GM21529 (cell line): ENCODE measurements around the gene LAMC1.

Experiments
- ATAC-seq: cut with Tn5 transposase; IDR thresholded peaks from one replicate; pipeline ENCODE4 v1.9.1; 2021; ENCODE audit not compliant: unreplicated experiment

Gene LAMC1

GRCh38 chr1:183103147-183103546 lies 79.9 kb downstream of the LAMC1 start:
- no peak for ATAC-seq

GRCh38 chr1:183103577-183103976 lies 80.4 kb downstream of the LAMC1 start:
- ATAC-seq: no peak

- ATAC-seq: no peak
Measured at GRCh38 chr1:183105449-183105848, 82.2 kb downstream of the LAMC1 start.

DNA sequence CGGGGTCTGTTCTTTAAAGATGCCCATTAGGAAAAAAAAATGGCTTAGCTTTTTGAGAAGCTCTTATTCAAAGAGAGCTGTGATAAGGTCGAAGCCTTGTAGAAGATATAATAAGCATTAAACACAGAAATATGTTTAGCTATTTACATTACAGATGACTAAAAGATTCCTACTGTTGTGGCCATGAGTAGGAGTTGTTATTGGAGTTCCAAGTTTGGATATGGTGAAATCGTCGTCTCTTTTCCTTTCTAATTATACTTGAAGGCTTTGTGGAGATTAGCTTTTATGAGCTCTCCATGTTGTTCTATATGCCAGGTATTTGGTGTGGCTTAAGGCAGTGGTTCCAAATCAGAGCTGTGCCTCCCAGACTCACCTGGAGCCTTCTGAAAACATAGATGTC lies 82.9 kb downstream of the LAMC1 start:
- no peak for ATAC-seq

GRCh38 chr1:183106746-183107145 lies 83.5 kb downstream of the LAMC1 start:
- no peak for ATAC-seq

DNA sequence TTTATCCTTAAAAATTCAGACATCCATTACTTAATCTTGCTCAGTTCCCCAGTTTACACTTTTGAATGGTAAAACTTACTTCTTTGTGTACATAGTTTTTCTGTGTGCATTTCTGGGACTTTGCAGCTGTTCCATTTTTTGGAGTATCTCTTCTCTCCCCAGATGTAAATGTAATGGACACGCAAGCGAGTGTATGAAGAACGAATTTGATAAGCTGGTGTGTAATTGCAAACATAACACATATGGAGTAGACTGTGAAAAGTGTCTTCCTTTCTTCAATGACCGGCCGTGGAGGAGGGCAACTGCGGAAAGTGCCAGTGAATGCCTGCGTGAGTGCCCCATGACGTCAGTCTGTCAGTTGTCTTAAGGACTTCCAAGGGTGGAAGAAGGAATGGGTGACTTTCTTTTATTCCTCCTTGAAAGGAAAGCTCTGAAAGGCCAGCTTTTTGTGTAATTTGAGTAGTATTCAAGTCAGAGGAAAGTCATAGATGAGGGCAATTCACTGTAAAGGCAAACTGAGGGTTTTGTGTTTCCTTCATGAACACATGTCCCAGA lies 87.2 kb downstream of the LAMC1 start:
- ATAC-seq: no peak

DNA sequence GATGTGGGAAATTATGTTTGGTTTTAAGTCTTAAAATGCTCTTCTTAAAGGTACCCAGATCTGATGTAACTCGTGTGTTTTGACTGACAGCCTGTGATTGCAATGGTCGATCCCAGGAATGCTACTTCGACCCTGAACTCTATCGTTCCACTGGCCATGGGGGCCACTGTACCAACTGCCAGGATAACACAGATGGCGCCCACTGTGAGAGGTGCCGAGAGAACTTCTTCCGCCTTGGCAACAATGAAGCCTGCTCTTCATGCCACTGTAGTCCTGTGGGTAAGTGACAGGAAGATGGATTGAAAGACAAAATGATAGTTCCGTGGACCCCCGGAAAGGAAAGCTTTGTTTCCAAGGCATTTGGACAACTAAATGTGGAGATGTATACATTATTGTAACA lies 91.2 kb downstream of the LAMC1 start:
- no peak for ATAC-seq

GRCh38 chr1:183116416-183116815 lies 93.2 kb downstream of the LAMC1 start:
- no peak for ATAC-seq

DNA sequence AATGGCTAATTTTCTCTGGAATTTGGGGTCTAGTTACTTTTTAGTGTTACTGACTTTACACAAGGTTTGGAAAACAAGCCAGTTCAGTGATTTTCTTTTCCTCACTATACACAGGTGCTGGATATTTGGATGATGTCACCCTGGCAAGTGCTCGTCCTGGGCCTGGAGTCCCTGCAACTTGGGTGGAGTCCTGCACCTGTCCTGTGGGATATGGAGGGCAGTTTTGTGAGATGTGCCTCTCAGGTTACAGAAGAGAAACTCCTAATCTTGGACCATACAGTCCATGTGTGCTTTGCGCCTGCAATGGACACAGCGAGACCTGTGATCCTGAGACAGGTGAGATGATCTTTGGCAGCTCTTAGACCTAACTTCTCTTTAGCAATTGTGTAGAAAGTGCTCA lies 98.4 kb downstream of the LAMC1 start:
- ATAC-seq: no peak

GRCh38 chr1:183124259-183124658 lies 101.0 kb downstream of the LAMC1 start:
- no peak for ATAC-seq

- ATAC-seq: no peak
Measured at GRCh38 chr1:183125279-183125999, 102.2 kb downstream of the LAMC1 start.

- no peak for ATAC-seq
Measured at GRCh38 chr1:183126000-183126366, 102.8 kb downstream of the LAMC1 start.

GRCh38 chr1:183126528-183126927 lies 103.3 kb downstream of the LAMC1 start:
- ATAC-seq: no peak

GRCh38 chr1:183129921-183130690 lies 106.9 kb downstream of the LAMC1 start:
- no peak for ATAC-seq

GRCh38 chr1:183131166-183131565 lies 107.9 kb downstream of the LAMC1 start:
- ATAC-seq: no peak

DNA sequence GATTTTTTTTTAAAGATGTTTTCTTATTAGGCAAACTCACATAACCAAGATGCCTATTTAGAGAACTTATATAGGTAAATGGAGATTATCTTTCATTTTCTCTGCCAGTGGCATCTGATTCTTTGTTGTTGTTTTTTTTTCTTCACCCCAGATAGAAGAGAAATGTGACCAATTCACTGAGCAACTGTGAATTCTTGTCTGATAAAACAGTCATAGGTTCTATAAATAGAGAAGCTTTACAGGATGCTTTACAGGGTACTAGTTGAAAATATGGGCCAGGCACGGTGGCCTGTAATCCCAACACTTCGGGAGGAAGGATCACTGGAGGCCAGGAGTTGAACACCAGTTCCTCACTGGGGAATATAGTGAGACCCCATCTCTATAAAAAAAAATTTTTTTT lies 112.1 kb downstream of the LAMC1 start:
- ATAC-seq: no peak

GRCh38 chr1:183137782-183138181 lies 114.6 kb downstream of the LAMC1 start:
- ATAC-seq: no peak

GRCh38 chr1:183138301-183138700 lies 115.1 kb downstream of the LAMC1 start:
- no peak for ATAC-seq

- ATAC-seq: no peak
Measured at GRCh38 chr1:183139281-183139942, 116.2 kb downstream of the LAMC1 start.

DNA sequence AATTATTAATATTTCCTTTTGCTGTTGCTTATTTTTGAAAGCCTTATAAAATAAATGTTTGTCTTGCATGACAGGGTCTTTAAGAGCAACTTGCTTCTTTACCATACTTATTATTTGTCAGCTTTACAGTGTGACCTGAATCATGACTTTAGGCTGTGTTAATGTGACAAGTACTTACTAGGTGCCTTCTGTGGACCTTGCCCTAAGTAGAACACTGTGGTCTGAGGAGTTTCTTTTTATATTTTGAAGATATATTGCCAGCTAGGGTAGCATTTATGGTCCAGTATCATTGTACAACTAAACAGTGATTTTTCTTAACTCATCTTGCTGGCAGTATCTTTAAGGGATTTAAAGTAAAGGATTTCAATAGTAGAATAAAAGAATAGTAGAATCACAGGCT lies 117.4 kb downstream of the LAMC1 start:
- ATAC-seq: no peak

- ATAC-seq: no peak
Measured at GRCh38 chr1:183142171-183142570, 119.0 kb downstream of the LAMC1 start.
